A673 (cell line): ENCODE data around the gene PIAS4. TPM values are rescaled to one million over a fixed set of nuclear protein-coding genes. Genes with fewer than 3 reads are reported as not detected.

Experiments
- BruUV-seq: library from RNA; stranded (reverse); fragments of 400-500 nt; replicated peaks from 2 replicates; lab custom pipeline; 2021; lab: Mats Ljungman, UMichigan
- CTCF ChIA-PET: fragments of 300-600 bp; sonication (Branson Sonifier 250); formaldehyde crosslinking; loops from one replicate; lab custom pipeline; 2022; ENCODE audit warnings: antibody characterized with exemption; lab: Charles Lee
- POLR2A ChIA-PET: fragments of 300-600 bp; sonication (Branson Sonifier 250); formaldehyde crosslinking; loops from one replicate; lab custom pipeline; 2022; ENCODE audit warnings: antibody characterized with exemption; ENCODE audit not compliant: low non-redundant PET; lab: Charles Lee
- DNase-seq: peaks from one replicate; pipeline ENCODE4 v3.0.0-alpha.2; 2015; ENCODE audit warnings: low spot score
- H3K27ac ChIP-seq: fragments of 200-600 bp; sonication (generic); 2 replicates; pipeline ENCODE4 v1.5.1; 2016; ENCODE audit warnings: mixed run types, low read depth, mild to moderate bottlenecking, mixed read lengths, antibody characterized with exemption, low read length; ENCODE audit not compliant: poor library complexity, severe bottlenecking
- H3K27me3 ChIP-seq: fragments of 200-600 bp; sonication (generic); replicated peaks from 2 replicates; pipeline ENCODE4 v1.6.1; 2017; ENCODE audit warnings: mixed run types, low read depth, mild to moderate bottlenecking, mixed read lengths, antibody characterized with exemption, low read length; ENCODE audit not compliant: insufficient read depth, poor library complexity
- H3K36me3 ChIP-seq: fragments of 200-600 bp; sonication (generic); 2 replicates; pipeline ENCODE4 v1.6.1; 2016; ENCODE audit warnings: mixed run types, mild to moderate bottlenecking, mixed read lengths, antibody characterized with exemption, low read length; ENCODE audit not compliant: insufficient read depth, poor library complexity, severe bottlenecking
- H3K4me1 ChIP-seq: fragments of 200-600 bp; sonication (generic); 2 replicates; pipeline ENCODE4 v1.6.1; 2017; ENCODE audit warnings: mixed run types, mild to moderate bottlenecking, mixed read lengths, antibody characterized with exemption, low read length; ENCODE audit not compliant: insufficient read depth, poor library complexity, severe bottlenecking
- H3K4me3 ChIP-seq: fragments of 200-600 bp; sonication (generic); 2 replicates; pipeline ENCODE4 v1.5.1; 2016; ENCODE audit warnings: low read depth, mixed run types, mild to moderate bottlenecking, mixed read lengths, low read length; ENCODE audit not compliant: poor library complexity, severe bottlenecking
- H3K9me3 ChIP-seq: fragments of 200-600 bp; sonication (generic); 2 replicates; pipeline ENCODE4 v1.6.1; 2016; ENCODE audit warnings: mixed run types, low read depth, mild to moderate bottlenecking, mixed read lengths, antibody characterized with exemption, low read length; ENCODE audit not compliant: poor library complexity, severe bottlenecking
- CTCF ChIP-seq: fragments of 300-800, 200-600 bp; sonication (generic); conservative IDR thresholded peaks from 2 replicates; pipeline ENCODE4 v1.5.1; 2017; ENCODE audit warnings: low read depth, mild to moderate bottlenecking, antibody characterized with exemption, low read length, moderate library complexity, mixed read lengths
- EZH2 ChIP-seq: fragments of 200-600 bp; sonication (generic); IDR thresholded peaks from 2 replicates; pipeline ENCODE4 v1.6.1; 2017; ENCODE audit warnings: borderline replicate concordance, low read depth, mild to moderate bottlenecking, mixed read lengths, antibody characterized with exemption, low read length; ENCODE audit not compliant: poor library complexity, severe bottlenecking
- intact Hi-C: fragments of 100-400 bp; cut with micrococcal nuclease; formaldehyde crosslinking; loops from one replicate; pipeline ENCODE4 v1.10.0; 2022; ENCODE audit not compliant: unreplicated experiment
- microRNA-seq: library from miRNA; unstranded; fragments of <30 nt; microRNA quantifications from one replicate; pipeline ENCODE4 v1.2.0, GENCODE V29; 2021
- total RNA-seq: library from RNA; stranded (reverse); gene quantifications from 2 replicates; pipeline ENCODE4 v1.2.3, GENCODE V29; 2021

The PIAS4 gene
- total RNA-seq, 1 experiment from 2014 or later = 59.1 TPM

GRCh38 chr19:4087787-4088679 lies 80.5 kb downstream of the PIAS4 start:
- no peaks in the 10 kb centered on the region for H3K4me1 ChIP-seq
- H3K36me3 ChIP-seq = peaks cover 3% of the 10 kb centered on the region
- POLR2A ChIA-PET = interaction anchor here (0.8 kb wide), 1 partner anchor 1599 kb away, joined by 3 read pairs; no protein-coding TSS in a partner anchor
- H3K9me3 ChIP-seq = no peaks in the 10 kb centered on the region
- no TSS peak for BruUV-seq
- no peak overlapping the region for H3K27ac ChIP-seq
- intact Hi-C loops = no loop called here
- TF ChIP-seq EZH2 (no peak), CTCF (no peak)
- H3K27me3 ChIP-seq = no peaks in the 10 kb centered on the region
- CTCF ChIA-PET = no interaction called here
- no peak for DNase-seq
- H3K4me3 ChIP-seq = no peak overlapping the region

GRCh38 chr19:4088975-4089374 lies 81.4 kb downstream of the PIAS4 start:
- POLR2A ChIA-PET = no interaction called here

More at GRCh38 chr19:4088975-4089374, 81.4 kb downstream of the PIAS4 start:
- H3K36me3 ChIP-seq = peaks cover 3% of the 10 kb centered on the region
- no TSS peak for BruUV-seq
- intact Hi-C loops = no loop called here
- H3K4me3 ChIP-seq = no peak overlapping the region
- DNase-seq = no peak
- no peak overlapping the region for H3K27ac ChIP-seq
- no peaks in the 10 kb centered on the region for H3K9me3 ChIP-seq
- TF ChIP-seq EZH2 (no peak), CTCF (no peak)
- H3K27me3 ChIP-seq = no peaks in the 10 kb centered on the region
- CTCF ChIA-PET = no interaction called here
- no peaks in the 10 kb centered on the region for H3K4me1 ChIP-seq

Small RNA genes lying within 50 kb of the gene (microRNA-seq; reads per million reads assigned to microRNA genes)
- gene MIR637 = not detected

Other genes starting within 250 kb of the PIAS4 start
- 30.0 and 32.6 TPM in 2 replicates for gene APBA3, start 246.0 kb upstream of the PIAS4 start, total RNA-seq
- gene MRPL54, start 245.1 kb upstream of the PIAS4 start, total RNA-seq = 47.2 and 51.3 TPM in 2 replicates
- gene RAX2, start 235.5 kb upstream of the PIAS4 start, total RNA-seq = not detected in 2 replicates
- 2.0 and 3.5 TPM in 2 replicates for gene MATK, start 221.4 kb upstream of the PIAS4 start, total RNA-seq
- gene ZFR2, start 138.7 kb upstream of the PIAS4 start, total RNA-seq = 1.7 and 2.0 TPM in 2 replicates
- gene ATCAY, start 127.1 kb upstream of the PIAS4 start, total RNA-seq = 0.76 and 0.95 TPM in 2 replicates
- not detected in 2 replicates for gene NMRK2, start 74.7 kb upstream of the PIAS4 start, total RNA-seq
- gene DAPK3, start 36.6 kb upstream of the PIAS4 start, total RNA-seq = 58.3 and 65.9 TPM in 2 replicates
- 2,701 and 2,706 TPM in 2 replicates for gene EEF2, start 22.3 kb upstream of the PIAS4 start, total RNA-seq
- 25.1 and 25.9 TPM in 2 replicates for gene ZBTB7A, start 59.2 kb downstream of the PIAS4 start, total RNA-seq
- gene MAP2K2, start 116.4 kb downstream of the PIAS4 start, total RNA-seq = 185 and 198 TPM in 2 replicates
- not detected in 2 replicates for gene CREB3L3, start 145.9 kb downstream of the PIAS4 start, total RNA-seq
- gene SIRT6, start 174.8 kb downstream of the PIAS4 start, total RNA-seq = 36.3 and 39.3 TPM in 2 replicates
- 10.9 and 12.2 TPM in 2 replicates for gene ANKRD24, start 175.0 kb downstream of the PIAS4 start, total RNA-seq
- gene EBI3, start 221.8 kb downstream of the PIAS4 start, total RNA-seq = 1.5 and 2.0 TPM in 2 replicates
- 33.3 and 34.7 TPM in 2 replicates for gene YJU2, start 239.3 kb downstream of the PIAS4 start, total RNA-seq